ENCODE measurements around the gene SLC22A8.
"Not testable (repeated sequence)": the region's sequence is repeated elsewhere in the genome, so short reads cannot be mapped to it uniquely, and the experiment has no call there.

The SLC22A8 gene, protein sequence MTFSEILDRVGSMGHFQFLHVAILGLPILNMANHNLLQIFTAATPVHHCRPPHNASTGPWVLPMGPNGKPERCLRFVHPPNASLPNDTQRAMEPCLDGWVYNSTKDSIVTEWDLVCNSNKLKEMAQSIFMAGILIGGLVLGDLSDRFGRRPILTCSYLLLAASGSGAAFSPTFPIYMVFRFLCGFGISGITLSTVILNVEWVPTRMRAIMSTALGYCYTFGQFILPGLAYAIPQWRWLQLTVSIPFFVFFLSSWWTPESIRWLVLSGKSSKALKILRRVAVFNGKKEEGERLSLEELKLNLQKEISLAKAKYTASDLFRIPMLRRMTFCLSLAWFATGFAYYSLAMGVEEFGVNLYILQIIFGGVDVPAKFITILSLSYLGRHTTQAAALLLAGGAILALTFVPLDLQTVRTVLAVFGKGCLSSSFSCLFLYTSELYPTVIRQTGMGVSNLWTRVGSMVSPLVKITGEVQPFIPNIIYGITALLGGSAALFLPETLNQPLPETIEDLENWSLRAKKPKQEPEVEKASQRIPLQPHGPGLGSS

DNA sequence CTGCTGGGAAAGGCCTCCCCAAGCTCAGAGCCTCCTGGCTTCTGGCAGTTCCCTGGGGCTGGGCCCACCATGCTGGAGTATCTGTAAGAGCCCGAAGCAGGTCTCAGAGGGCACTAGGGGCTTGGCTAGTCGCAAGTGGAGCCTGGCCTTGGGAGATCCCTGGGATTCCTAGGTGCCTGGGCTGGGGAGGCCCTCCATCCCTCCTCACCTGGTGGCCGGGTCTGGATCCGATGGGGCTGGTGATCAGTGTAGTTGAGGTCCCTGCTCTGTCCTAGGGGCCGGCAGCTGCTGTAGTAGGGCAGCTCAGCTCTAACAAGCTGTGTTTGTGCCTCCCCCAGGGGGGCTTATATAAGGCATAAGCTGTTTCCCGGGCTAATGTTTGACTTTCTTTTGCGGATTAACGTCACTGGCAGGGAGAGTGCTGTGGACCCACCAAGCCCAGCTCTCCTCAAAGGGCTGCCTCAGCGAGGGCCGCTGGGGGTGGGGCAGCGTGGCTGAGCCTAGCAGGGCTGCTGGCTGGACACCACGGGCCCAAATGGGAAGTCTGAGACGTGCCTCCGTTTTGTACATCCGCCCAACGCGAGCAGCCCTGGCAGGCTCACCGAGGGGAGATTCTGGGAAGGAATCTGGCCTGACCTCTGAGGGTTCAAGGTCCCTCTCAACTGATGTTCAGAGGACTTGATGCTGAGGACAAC, at the start of gene SLC22A8:
Gene SLC22A8, minus strand, starts transcription at position 321 of the 695 bp plus-strand sequence. CDS start 883 bp downstream, outside the sequence.
- DNase-seq: no peak

DNA sequence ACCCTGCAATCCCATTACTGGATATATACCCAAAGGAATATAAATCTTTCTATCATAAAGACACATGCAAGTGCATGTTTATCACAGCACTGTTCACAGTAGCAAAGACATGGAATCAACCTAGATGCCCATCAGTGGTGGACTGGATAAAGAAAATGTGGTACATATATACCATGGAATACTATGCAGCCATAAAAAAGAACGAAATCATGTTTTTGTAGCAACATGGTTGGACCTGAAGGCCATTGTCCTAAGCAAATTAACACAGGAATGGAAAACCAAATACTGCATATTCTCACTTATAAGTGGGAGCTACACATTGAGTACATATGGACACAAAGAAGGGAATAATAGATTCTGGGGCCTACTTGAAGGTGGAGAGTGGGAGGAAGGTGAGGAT, 30.6 kb upstream of the SLC22A8 start:
- not testable (repeated sequence) for DNase-seq

DNA sequence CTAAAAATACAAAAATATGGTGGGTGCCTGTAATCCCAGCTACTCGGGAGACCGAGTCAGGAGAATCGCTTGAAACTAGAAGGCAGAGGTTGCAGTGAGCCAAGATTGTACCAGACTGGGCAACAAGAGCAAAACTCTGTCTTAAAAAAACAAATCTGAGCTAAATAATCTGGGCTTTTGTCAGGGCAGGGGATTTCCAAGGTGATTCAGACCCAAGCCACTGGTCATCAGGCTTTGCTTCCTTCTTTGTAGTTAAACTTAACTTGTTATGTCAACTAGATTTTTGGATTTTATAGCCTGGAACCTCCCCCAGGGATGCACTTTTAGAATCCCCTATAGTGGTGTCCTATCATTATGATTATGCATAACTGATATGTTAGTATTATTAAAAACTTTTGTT, 27.0 kb upstream of the SLC22A8 start:
- DNase-seq: no peak

DNA sequence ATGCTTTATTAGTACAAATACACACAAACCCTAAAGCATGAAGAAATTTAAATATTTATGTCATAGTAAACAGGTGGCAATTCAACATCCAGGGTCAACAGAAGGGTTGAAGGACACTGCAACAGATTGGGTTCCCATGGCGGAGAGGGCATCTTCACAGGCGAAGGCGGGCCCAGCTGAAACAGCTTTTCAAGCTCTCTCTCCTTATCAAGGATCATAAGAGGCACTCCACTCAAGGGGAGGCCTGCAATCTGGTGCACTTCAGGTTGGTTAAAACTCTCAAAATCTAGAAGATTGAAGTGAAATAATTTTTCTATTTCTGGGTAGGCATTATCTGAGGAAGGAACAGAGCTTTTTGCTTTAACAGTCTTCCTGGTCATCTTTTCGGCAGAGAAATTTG, 16.8 kb upstream of the SLC22A8 start:
- no peak for DNase-seq

DNA sequence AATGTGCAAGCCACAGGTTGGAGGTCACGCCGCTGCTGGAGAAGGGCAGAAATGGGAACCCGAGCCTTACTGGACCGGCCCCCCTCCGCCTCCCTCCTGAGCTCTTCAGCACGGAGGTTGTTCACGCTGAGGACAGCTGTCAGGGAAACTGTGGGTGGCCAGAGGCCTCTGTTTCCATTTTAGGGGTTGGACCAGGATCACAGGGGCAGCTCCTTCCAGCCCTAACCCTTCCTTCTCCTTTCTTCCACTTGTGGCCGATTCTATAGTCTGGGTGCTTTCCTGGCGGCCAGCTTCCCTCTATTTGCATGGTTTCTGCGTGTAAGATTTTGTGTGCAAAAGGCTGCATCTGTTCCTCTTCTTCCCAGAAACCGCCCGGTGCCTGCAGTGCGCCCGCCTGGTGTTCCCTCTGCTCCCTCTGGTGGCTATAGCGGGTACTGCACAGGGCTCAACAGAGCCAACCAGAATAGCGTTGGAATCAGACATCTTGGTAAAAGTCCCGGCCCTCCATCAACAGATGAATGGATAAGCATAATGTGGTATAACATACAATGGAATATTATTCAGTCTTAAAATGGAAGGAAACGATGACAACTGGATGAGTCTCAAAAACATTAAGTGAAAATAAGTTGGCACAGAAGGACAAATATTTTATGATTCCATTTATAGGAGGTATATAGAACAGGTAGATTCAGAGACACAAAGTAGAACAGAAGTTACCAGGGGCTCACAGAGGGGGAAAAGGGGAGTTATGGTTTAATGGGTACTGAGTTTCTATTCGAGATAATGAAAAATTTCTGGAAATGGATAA, 8.4 kb upstream of the SLC22A8 start:
- DNase-seq: peak; percentile 53

DNA sequence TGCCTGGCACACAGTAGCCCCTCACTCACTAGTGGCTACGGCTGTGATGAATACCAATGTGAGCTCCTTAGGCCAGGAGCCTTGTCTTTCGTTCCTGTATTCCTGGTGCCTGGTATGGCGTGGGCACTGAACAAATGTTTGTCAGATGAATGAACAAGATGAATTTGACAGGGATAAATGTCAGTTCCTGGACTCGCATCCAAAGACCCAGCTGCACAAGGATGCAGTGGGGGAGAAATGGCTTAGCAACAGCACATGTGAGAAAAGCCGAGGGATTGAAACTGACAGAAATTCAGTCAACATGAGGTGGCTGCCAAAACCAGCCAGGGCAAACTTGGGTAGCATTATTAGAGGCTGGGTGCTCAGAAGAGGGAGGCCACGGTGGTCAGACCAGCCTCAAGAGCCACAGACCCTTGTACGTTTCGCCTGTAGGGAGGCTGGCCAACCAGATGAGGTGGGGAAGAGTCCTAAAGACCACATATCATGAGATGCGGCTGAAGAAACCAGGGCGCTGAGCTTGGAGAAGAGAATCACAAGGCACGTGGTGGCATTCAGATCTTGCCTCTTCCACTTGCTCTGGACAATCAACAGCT, 7.7 kb upstream of the SLC22A8 start:
- no peak for DNase-seq

DNA sequence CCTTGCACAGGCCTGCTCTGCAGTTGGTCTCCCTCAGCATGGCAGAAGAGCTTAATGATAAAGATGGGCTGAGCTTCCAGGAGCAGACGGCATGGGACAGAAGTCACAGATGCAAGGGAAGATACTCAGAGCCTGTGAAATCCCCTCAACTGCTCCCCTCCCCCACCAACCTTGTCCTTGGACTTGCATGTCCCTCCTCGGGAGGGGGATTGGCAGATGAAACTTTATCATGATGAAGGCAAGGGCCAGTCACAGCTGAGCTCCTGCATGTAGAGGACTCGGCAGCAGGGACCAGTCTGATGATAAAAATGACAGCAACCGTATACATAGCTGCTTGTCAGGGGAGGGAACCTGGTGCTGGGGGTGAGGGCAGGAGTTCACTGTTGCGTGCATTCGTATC, 6.8 kb upstream of the SLC22A8 start:
- no peak for DNase-seq

DNA sequence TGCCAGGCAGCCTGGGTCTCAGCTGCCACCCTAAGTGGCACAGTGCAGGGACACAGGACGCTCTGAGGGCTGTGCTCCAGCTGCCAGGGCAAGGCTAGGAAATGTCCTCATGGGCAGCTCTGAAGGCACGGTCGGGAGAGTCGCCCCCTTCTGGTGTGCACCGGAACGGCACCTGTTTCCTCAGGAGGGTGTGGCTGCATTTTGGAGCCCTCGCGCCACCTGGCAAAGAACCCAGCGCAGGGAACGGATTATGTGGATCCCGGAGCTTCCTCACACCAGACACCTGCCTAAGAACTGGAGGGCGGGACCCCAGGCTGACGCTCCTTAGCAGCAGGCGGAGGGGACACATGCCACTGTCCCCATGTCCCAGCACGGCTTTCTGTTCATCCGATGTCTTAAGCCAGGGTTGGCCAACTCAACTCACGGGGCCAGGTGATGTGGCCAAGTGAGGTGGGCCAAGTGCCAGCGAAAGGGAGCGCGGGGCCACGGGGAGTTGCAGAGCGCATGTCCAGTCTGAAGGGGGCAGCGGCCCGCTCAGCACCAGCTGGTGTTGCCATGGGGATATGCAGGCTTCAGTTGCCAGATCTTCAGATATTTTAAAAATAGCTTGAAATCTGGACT, 5.1 kb upstream of the SLC22A8 start:
- no peak for DNase-seq

DNA sequence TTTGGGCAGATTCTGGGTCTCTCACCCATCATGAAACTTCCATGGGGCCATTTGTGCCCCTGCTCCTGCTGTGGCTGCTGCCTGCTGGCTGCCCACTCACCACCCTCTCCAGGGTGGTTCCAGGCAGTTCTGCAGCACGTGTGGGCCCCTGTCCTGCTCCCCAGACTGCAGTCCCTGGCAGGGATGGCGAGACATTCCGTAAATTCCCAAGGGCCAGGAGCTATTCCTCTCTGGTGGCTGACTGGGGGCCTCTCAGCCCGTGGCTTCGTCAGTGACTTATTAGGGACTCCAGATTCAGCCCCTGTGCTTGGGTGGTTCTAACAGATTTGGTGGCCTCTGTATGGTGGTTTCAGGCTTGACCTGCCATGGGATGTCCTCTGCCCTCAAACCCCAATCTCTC, 3.9 kb upstream of the SLC22A8 start:
- DNase-seq: no peak

DNA sequence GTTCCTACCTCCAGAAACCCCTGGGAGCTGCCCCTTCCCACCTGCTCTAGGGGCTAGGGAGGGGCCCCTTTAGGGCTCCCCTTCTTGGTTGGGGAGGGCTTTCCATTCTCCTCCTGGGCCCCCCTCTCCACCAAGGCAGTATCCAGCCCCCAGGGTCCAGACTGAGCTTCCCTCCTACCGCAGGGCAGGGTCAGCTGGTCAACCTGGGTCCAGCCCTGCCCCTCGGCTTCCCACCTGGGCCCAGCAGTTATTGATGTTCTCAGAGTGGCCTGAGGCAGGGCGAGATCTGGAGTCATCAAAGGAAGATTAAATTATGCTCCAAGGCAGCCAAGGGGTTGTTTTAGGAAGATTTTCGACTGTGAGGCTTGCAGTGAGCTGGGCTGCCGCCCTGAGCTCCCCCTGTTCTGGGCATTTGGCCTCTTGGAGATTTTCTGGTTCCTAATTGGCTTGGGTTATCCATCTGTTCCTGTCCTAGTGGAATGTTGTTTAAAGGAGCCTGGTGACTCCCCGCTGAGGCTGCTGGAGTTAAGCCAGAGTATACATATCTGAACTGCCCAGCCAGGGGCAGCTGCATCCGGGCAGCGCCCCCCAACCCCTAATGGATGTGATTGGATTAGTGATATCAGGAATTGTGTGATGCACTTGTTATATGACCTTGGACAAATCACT, 1.8 kb upstream of the SLC22A8 start:
- DNase-seq: no peak

DNA sequence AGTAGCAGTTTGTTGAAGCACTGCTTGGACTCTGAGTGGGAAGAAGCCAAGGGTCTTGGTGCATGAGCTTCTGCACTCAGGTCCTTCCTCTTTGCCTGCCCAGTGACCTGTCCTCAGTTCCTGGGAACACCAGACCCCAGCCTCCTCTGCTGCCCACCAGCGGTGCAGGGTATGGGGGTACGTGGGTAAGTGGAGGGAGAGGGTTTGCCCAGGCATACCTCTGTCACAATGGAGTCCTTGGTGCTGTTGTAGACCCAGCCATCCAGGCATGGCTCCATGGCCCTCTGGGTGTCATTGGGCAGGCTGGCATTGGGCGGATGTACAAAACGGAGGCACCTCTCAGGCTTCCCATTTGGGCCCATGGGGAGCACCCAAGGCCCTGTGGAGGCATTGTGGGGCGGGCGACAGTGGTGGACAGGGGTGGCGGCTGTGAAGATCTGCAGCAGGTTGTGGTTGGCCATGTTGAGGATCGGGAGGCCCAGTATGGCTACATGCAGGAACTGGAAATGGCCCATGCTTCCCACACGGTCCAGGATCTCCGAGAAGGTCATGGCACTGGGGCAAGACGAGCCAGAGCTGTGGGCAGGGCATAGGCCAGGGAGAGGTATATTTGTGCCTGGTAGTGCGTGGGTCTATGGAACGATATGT, 1.1 kb downstream of the SLC22A8 start:
- no peak for DNase-seq

DNA sequence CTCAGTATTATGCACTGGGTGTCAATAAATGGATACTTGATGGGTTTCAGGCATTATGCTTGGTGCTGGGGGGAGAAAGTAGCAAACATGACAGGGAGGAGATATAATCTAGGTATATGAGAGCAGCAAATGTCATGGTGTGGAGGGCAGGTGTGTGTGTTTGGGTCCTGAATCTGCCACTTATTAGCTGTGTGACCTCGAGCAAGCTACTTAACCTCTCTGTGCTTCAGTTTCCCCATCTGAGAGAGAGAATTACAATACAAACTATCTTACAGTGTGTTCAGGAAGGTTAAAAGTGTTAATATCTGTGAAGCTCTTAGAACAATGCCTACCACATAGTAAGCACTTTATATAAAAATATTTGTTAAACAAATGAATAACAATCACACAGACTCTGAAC, 2.8 kb downstream of the SLC22A8 start:
- no peak for DNase-seq

DNA sequence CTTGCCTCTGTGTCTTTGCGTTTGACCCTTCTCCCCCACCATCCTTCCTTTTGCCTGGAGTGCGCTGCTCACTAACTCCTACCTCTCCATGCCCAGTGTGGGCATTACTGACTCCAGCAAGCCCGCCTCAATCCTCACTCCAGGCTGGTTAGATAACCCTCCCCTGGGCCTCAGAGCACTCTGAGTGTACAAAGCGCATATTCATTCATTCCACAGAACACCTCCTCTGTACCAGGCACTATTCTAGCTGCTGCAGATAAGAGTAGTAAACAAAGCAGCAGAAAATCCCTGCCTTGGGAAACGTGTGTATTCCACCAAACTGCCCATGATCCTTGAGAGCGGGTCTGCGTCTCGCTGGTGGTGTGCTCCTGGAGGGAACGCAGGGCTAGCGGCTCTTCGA, 3.2 kb downstream of the SLC22A8 start:
- no peak for DNase-seq

DNA sequence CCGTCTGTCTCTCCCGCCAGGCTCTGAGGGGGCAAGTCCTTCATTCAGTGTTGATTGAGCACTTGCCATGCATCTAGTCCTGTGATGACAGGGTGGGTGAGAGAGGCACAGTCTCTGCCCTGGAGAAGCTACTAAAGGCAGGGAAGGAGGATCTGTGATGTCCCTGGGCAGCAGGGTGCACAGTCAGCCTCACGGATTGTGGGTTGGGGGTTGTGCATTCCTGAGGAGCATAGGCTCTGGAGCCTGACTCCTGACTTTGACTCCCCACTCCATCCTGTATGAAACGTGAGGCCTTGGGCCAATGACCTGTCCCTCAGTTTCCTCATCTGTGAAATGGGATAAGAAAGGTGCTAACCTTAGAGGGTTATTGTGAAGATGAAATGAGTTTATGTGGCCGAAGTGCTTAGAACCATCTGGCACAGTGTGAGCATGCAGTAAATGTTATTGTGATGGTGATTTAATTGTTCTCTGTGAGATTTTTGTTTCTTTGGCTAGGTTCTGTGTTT, 4.7 kb downstream of the SLC22A8 start:
- DNase-seq: no peak

DNA sequence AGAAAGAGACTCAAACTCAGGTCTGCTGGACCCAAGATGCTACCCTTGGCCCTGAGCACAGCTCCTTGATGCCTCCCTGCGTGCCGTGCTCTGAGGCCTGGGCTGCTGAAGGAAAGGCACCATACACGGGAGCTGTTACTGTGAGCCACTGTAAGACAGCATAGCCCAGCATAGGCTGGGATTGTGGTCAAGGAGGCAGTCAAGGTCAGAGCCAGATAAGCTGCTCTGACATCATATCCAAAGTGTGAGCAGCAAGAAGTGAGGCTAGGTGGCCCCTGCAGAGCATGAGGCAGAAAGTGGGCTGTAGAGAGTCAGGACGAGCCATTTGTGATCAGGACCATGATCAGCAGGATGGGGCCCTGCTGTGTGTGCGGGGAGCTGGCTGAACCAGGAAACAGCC, 7.7 kb downstream of the SLC22A8 start:
- no peak for DNase-seq

DNA sequence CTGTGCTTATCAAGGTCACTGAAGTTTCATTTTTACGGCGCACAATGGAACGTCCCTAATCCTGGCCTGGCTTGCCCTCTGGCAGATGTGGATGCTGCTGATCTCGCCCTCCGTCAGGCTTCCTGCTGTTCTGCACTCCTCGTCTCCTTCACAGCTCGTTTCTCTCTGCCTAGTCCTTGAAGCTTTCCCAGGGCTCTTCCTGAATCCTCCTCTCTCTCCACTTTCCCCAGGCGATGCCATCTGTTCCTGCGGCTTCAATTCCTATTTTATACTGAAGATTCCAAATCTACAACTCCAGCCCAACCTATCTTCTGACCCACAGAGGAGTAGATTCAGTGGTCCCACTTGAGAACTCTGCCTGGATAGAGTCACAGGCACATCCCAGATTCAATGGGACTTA, 14.2 kb downstream of the SLC22A8 start:
- no peak for DNase-seq

DNA sequence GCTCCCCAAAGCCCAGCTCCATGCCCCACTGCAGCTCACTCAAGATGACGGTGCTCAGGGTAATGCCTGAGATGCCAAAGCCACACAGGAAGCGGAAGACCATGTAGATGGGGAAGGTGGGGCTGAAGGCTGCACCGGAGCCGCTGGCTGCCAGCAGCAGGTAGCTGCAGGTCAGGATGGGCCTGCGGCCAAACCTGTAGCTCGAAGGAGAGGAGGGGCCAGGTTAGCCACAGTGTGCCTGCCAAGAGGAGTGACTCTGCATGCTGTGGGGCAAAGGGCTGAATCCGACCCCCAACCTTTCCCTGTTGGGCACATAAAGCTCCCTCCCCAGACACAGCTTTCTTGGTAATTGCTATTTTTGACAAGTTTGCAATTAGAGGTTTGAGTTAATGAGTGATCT, 16.0 kb downstream of the SLC22A8 start:
- DNase-seq: no peak

DNA sequence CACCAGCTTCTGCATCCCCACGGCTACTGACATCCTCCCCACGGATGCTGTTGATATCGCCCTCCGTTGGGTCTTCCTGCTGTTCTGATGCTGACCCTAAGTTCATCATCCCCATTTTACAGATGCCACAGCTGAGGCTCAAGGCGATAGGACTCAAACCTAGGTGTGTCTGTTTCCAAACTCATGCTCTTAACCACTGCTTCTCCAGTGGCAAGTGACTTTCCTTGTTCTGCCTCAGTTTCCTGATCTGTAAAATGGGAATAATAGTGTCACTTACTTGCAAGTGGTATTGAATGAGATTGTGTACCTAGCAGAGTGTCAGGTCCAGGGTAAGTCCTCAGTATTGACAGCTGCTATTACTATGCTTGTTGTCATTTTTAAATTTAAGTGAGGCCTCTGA, 16.5 kb downstream of the SLC22A8 start:
- DNase-seq: no peak

DNA sequence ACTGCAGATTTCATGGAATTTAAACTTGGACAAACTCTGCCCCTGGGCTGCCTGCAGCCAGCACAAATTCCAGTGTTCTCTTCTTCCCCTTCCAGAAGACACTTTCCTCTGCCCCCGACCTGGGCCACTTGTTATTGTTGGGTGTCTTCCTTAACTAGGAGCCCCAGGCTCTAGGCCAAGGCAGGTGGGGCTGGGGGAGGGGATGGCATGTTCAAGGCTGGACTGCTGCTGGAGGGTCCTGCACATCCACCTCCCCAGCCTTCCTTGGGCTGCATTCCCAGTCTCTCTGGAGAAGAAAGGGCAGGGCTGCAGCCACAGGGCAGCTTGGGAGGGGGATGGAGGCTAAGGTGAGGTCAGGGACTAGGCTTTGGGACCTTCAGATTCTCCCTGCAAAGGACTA, 19.4 kb downstream of the SLC22A8 start:
- DNase-seq: no peak

DNA sequence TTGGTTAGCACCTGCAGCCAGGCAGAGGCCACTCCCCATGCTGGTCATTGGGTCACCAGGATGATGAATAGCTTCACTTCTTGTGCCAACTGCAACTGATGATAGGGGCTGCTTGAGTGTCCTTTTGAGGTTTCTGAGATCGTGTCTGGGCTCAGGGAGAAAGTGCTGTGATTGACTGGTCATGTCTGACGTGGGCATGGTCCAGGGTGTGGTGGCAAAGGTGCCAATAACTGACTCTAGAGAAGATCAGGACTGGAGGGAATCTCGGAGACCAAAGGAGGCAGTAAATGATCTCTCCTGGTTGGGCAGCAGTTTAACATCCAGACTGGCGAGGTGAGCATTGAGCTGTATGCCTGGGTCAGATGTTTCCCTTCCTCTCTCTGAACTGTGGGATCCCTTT, 20.9 kb downstream of the SLC22A8 start:
- DNase-seq: no peak

DNA sequence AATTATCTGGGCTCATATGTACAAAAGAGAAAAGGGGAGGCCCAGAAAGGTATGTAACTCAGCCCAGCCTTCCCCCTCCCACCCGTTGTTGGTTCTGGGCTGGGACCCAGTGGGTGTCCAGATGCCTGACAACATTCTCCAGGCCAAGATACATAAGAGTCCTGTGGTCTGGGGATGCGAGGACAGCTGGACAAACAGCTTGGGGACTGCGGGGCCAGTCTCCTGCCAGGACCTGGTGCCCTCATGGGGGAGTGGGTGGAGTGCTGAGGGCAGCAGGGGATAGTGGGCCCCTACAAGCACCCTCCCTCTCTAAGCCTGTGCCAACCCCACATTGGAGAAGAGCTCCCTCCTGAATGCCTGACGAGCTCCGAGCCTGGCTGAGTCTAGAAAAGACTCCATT, 27.4 kb downstream of the SLC22A8 start:
- DNase-seq: no peak
